VCaP (cell line): Measurements from ENCODE around the gene GNG8.
"Not testable (repeated sequence)": the region's sequence is repeated elsewhere in the genome, so short reads cannot be mapped to it uniquely, and the experiment has no call there.

Experiments used
- H3K27ac ChIP-seq: fragments of 450-650 bp; 2 replicates; pipeline ENCODE4 v1.5.1; 2017
- TF ChIP-seq, protein P1 (sequence below): fragments of 450-650 bp; conservative IDR thresholded peaks from 2 replicates; pipeline ENCODE4 v1.5.1; 2017; ENCODE audit warnings: mild to moderate bottlenecking, moderate library complexity

GNG8 gene

DNA sequence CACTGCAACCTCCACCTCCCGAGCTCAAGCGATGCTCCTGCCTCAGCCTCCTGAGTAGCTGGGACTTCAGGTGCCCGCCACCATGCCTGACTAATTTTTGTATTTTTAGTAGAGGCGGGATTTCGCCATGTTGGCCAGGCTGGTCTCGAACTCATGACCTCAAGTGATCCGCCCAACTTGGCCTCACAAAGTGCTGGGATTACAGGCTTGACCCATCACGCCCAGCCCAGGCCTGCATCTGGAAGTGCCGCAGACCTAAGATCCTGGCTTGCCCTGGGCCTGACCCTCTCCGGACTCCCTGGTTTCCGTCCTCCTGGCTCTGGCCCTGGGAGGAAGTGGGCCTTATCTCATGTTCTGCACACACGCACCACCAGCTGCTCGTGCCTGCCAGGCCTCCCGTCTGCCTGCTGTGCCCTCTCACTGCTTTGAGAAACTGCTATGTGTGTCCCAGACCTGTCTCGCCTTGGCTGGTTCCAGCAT, 6.4 kb downstream of the GNG8 start:
- TF ChIP-seq, protein P1, sequence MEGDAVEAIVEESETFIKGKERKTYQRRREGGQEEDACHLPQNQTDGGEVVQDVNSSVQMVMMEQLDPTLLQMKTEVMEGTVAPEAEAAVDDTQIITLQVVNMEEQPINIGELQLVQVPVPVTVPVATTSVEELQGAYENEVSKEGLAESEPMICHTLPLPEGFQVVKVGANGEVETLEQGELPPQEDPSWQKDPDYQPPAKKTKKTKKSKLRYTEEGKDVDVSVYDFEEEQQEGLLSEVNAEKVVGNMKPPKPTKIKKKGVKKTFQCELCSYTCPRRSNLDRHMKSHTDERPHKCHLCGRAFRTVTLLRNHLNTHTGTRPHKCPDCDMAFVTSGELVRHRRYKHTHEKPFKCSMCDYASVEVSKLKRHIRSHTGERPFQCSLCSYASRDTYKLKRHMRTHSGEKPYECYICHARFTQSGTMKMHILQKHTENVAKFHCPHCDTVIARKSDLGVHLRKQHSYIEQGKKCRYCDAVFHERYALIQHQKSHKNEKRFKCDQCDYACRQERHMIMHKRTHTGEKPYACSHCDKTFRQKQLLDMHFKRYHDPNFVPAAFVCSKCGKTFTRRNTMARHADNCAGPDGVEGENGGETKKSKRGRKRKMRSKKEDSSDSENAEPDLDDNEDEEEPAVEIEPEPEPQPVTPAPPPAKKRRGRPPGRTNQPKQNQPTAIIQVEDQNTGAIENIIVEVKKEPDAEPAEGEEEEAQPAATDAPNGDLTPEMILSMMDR = no peak
- H3K27ac ChIP-seq = no peak overlapping the region

DNA sequence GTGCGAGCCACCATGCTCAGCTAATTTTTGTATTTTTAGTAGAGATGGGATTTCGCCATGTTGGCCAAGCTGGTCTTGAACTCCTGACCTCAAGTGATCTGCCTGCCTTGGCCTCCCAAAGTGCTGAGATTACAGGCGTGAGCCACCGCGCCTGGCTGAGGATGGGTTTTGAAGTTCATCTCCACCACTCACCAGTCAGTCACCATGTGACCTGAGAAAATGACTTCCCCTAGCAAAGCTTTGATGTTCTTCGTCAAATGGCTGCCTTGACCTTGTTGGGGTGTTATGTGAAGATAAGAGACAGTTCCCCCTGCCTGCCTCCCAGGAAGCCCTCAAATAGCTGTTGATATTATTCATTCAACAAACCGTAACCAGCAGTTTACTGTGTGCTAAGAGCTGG, 7.0 kb downstream of the GNG8 start:
- not testable (repeated sequence) for H3K27ac ChIP-seq

DNA sequence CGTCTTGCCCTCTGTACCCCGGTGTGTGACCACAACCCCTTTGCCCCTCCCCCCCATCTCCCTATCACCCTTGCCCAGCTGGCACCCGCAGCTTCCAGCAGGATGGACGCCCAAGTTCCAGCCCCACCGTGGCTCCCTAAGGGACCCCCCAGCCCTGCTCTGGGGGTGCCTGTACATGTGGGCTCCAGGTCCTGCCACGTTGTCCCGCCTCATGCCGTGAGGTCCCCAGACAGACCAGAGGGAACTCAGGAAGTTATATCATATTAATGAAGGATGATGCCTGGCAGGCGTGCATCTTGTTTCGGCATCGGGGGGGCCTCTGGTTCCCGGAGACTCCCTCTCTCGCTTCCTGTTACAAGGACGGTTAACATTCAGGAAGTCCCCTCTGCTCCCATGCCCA, 9.6 kb downstream of the GNG8 start:
- TF ChIP-seq, protein P1 = no peak
- no peak overlapping the region for H3K27ac ChIP-seq

DNA sequence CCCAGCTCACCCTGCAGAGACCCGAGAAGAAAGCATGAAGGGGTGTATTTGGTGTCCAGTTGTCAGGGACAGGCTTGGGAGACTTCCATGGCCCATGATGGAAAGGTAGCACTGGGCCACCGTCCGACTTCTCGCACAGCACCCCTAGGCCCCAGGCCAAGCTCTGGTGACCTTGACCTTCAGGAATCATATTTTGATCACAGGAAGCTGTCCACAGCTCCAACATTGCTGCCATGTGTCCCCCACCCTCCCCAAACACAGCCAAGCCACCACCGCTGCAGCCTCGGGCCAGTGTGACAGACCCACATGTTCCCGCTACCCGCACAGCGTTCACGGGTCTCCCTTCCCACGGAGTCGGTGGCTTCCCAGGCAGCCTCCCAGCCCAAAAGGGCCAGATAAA, 10.3 kb downstream of the GNG8 start:
- TF ChIP-seq, protein P1 = no peak
- no peak overlapping the region for H3K27ac ChIP-seq

DNA sequence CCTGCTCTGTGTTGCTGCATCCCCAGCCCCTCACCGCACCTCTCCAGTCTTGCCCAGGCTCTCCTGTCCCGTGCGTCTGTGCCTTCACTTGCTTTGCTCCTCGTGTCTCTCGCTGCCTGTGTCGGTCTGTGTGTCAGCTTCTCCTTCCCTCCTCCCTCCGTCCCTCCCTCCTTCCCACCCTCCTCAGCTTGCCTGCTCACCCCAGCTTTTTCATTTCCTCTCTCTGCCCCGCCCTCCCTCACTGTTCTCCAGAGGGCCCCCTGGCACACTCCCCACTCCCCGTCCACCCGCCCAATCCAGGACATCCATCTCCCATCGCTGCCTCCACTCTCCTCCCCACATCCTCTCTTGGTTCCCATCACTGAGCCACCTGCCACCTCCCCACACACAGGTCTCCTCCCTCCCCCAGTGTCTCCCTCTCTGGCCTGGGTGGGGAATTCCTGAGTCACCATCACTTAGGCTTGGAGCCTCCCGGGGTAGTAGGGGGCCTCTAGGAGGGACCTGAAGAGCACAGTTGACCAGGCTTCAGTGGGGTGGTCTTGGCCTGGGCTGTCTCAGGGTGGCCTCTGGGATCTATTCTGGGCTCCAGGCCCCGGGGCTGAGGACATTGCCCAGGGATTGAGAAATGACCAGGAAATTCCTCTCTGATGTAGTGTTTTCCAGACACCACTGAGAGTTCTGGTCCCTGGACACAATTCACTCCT, 10.9 kb downstream of the GNG8 start, which contains the start of gene PTGIR:
TSS of gene PTGIR (minus strand) at position 132 of the 704 bp plus-strand sequence. CDS start 864 bp downstream, outside the sequence.
- TF ChIP-seq, protein P1 = no peak
- H3K27ac ChIP-seq = no peak within 1 kb of the TSS

DNA sequence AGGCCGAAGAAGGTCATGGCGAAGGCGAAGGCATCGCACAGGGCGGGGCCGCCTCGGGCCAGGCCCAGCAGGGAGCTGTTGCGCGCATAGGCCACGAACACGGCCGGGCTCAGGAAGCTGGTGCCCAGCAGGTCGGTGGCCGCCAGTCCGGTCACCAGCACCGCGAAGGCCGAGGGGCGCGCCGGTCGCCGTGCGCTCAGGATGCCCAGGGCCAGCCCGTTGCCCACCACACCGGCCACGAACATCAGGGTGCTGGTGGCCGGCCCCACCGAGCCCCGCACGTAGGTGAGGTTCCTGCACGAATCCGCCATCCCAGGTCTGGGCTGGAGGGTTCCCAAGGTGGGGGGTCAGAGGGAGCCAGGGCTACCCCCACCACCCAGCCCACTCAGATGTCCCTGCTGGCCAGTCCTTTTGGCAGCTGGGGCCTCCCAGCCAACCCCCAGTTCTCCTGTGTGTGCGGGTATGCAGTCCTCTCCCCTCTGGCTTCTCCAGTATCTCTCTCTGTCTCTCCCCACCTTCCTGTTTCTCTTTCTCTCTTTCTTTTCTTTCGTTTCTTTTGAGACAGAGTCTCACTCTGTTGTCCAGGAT, 12.0 kb downstream of the GNG8 start:
- no peak overlapping the region for H3K27ac ChIP-seq
- TF ChIP-seq, protein P1 = no peak

DNA sequence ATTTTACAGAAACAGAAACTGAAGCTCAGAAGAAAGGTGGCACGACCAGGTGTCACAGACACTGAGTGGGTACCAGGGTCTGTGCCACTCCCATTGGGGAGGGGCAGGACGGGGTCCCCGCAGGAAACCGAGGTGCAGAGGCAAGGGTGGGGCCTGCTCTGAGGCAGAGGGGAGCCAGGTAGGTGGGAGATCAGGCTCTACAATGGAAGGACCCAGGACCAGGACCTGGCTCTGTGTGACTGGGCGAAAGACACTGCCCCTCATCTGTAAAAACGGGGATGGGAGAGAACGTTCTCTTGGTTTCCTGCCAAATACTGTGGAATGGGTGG, 13.9 kb downstream of the GNG8 start:
- H3K27ac ChIP-seq = no peak overlapping the region
- TF ChIP-seq, protein P1 = no peak
